ENCODE data around the gene KCNQ1. TPM values are rescaled to one million over a fixed set of nuclear protein-coding genes. Genes with fewer than 3 reads are reported as not detected.

KCNQ1 gene
- total RNA-seq, 3 donors from 2014 or later, result 3.6 to 6.2 (median 5.1) TPM

GRCh38 chr11:2525166-2525861, 80.5 kb downstream of the KCNQ1 start:
- H3K4me1 ChIP-seq, result no peaks in the 10 kb centered on the region
- peak in 1 of 2 donors; percentile 38 for DNase-seq (ENCODE audit: low spot score in 2 of 2)
- no peak overlapping the region for H3K4me3 ChIP-seq
- no peaks in the 10 kb centered on the region for H3K27me3 ChIP-seq
- no peaks in the 10 kb centered on the region for H3K36me3 ChIP-seq
- intact Hi-C loops (cut with DNase I; ENCODE audit: low total_unique reads), result no loop called here
- TF ChIP-seq POLR2AphosphoS5 (IDR thresholded peaks at IDR 0.05) (no peak), CTCF (IDR thresholded peaks at IDR 0.05) (no peak), POLR2A (IDR thresholded peaks at IDR 0.05) (no peak)
- no peak overlapping the region for H3K27ac ChIP-seq
- no peaks in the 10 kb centered on the region for H3K9me3 ChIP-seq

- intact Hi-C loops (cut with DNase I; ENCODE audit: low total_unique reads), result no loop called here
- Histone ChIP-seq H3K4me1 (no peaks in the 10 kb centered on the region), H3K27me3 (no peaks in the 10 kb centered on the region), H3K27ac (no peak overlapping the region), H3K4me3 (no peak overlapping the region), H3K36me3 (no peaks in the 10 kb centered on the region), H3K9me3 (no peaks in the 10 kb centered on the region)
- DNase-seq (ENCODE audit: low spot score in 2 of 2), result peak in 1 of 2 donors; percentile 47
- TF ChIP-seq CTCF (IDR thresholded peaks at IDR 0.05), result no peak
Measured at GRCh38 chr11:2525941-2526807, 81.4 kb downstream of the KCNQ1 start.

- intact Hi-C loops (cut with DNase I; ENCODE audit: low total_unique reads), result no loop called here
- Histone ChIP-seq H3K4me1 (no peaks in the 10 kb centered on the region), H3K27me3 (no peaks in the 10 kb centered on the region), H3K36me3 (no peaks in the 10 kb centered on the region), H3K27ac (no peak overlapping the region), H3K4me3 (peak overlapping the region in 1 of 3 donors; percentile 27), H3K9me3 (no peaks in the 10 kb centered on the region)
- DNase-seq (ENCODE audit: low spot score in 2 of 2), result peak in 1 of 2 donors; percentile 50
- TF ChIP-seq CTCF (IDR thresholded peaks at IDR 0.05), result no peak
- no peak for TF ChIP-seq POLR2A (IDR thresholded peaks at IDR 0.05)
- no peak for TF ChIP-seq POLR2AphosphoS5 (IDR thresholded peaks at IDR 0.05)
Measured at GRCh38 chr11:2526808-2527381, 82.1 kb downstream of the KCNQ1 start.

- Histone ChIP-seq H3K36me3 (no peaks in the 10 kb centered on the region), H3K27me3 (no peaks in the 10 kb centered on the region), H3K4me3 (no peak overlapping the region), H3K4me1 (no peaks in the 10 kb centered on the region), H3K27ac (no peak overlapping the region), H3K9me3 (no peaks in the 10 kb centered on the region)
- DNase-seq (ENCODE audit: low spot score in 2 of 2), result peak in 1 of 2 donors; percentile 35
- no peak for TF ChIP-seq POLR2AphosphoS5 (IDR thresholded peaks at IDR 0.05)
- TF ChIP-seq CTCF (IDR thresholded peaks at IDR 0.05), result no peak
- no peak for TF ChIP-seq POLR2A (IDR thresholded peaks at IDR 0.05)
- intact Hi-C loops (cut with DNase I; ENCODE audit: low total_unique reads), result no loop called here
Measured at GRCh38 chr11:2527621-2528291, 82.9 kb downstream of the KCNQ1 start.
